Embryonic facial prominence (tissue), 1 donor: ENCODE data around the gene ZDHHC11.
"Not testable (repeated sequence)": the region's sequence is repeated elsewhere in the genome, so short reads cannot be mapped to it uniquely, and the experiment has no call there.

Experiments
- DNase-seq: peaks from one replicate; pipeline ENCODE4 v3.0.0-alpha.2; 2016; ENCODE audit errors: extremely low spot score

The ZDHHC11 gene

DNA sequence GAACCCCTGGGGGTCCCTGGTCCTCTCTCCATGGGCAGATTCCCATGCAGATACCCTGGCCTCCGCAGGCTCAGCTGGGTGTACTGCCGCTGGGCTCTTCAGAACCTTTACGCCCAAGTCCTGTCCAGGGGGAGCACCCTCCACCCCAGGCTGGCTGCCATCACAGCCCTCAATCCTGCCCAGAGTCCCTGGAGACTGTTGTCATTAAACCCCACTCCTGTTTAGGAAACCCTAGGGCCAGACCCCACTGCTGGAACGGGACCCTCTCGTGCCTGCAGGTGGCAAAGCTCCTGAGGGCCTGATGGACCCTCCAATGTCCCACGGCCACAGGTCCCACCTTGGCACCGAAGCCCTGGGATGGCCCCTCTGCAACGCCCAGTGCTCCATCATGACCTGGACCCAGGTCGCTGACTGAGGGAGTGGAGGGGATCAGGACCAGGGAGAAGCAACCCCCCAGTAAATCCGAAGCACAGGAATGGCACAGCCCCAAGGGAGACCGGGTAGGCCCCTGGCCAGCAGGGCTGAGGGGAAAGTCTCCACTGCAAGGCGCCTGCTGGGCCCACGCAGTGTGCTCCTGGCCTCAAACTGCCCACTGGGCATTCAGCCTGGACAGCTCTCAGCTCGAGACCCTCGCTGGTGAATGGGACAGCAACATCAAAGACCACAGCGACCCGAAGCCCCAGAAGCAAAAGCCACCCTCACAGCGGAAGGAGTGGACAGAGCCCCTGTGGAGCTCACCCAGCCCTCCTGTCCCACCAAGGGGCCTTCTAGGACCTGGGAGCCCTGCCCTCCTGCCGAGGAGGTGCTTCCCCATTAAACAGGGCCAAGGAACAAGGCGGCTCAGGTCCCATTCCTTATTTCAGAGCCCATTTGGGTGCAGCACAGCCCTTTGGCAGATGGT, 74.6 kb downstream of the ZDHHC11 start:
- DNase-seq, result no peak

DNA sequence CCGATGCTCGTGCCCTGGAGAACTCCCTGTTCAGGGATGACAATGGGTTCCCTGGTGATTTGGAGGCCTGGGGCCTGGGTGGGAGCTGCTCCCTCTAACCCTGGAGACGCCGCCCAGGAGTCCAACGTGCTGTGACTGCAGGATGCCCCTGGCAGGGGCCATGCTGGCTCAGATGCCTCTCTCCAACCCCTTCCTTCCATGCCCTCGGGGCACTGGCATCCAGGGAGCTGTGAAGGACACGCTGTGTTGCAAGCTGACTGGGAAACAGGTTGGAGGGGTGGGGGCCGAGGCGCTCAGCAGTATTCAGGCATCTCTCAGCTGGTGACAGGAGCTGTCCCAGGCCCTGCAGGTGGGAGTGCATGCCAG, 75.2 kb downstream of the ZDHHC11 start:
- not testable (repeated sequence) for DNase-seq

DNA sequence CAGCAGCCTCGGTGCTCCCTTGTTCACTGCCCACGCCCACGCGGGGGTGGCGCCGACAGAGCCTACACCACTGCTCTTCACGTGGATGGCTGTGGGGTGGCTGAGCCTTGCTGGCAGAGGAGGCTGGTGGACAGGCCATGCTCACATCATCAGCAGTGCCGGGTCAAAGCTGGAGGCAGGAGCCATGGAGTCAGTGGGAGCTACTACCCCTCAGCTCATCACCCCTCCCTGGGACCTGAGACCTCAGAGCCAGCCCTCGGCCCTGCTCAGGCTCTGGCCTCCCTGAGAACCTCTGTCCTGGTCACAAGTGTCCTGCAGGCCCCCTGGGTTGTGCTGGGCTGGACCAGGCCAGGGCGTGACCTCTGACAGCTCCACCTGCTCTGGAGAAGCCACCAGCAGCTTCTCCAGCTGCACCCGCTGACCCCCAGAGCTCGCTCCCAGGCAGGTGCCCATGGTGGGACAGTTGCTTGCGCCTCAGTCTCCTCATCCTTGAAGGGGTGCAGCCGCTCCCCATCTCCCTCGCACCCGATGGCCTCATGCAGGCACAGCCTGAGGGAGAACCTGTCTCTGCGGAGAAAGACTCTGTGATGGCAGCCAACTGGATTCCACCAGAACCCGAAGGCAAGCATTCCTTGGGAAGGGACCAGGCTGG, 75.8 kb downstream of the ZDHHC11 start:
- not testable (repeated sequence) for DNase-seq

- DNase-seq, result not testable (repeated sequence)
These were observed 76.5 kb downstream of the ZDHHC11 start for GRCh38 chr5:774304-774703.

GRCh38 chr5:773517-774264, 77.1 kb downstream of the ZDHHC11 start:
- DNase-seq, result no peak

DNA sequence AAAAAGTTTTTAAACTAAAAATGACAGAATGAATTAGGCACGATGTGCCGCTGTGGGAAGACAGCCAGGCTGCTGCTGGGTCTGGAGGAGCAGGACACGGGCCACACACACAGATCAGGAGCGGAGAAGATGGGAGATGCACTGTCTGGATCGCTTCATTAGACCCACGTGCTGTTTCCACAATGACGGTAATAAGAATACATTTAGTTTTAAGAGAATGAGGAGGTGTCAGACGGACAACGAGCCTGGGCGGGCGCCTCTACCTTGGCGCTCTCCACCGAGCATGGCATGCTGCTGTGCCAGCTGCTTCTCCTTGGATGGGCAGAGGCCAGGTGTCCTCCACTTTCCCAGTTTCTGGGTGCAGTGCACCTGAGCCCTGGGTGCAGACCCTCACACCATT, 77.9 kb downstream of the ZDHHC11 start:
- not testable (repeated sequence) for DNase-seq

DNA sequence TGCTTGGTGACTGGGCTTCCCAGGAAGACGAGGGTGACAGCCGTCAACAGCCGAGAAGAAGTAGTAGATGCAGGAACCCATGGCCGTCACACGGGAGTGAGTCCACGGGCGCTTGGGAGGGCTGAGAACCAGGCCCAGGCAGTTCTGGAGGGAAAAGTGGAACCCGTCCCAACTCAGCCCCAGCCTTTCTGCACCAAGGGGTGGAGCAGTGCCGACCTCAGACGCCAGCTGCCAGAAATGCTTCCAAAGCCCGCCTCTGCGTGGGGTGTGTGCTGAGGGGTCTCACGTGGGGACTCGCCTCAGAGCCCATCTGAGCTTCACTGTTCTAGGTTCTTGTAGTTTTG, 78.3 kb downstream of the ZDHHC11 start:
- DNase-seq, result not testable (repeated sequence)

- DNase-seq, result not testable (repeated sequence)
These were observed 78.8 kb downstream of the ZDHHC11 start for GRCh38 chr5:771841-772546.

DNA sequence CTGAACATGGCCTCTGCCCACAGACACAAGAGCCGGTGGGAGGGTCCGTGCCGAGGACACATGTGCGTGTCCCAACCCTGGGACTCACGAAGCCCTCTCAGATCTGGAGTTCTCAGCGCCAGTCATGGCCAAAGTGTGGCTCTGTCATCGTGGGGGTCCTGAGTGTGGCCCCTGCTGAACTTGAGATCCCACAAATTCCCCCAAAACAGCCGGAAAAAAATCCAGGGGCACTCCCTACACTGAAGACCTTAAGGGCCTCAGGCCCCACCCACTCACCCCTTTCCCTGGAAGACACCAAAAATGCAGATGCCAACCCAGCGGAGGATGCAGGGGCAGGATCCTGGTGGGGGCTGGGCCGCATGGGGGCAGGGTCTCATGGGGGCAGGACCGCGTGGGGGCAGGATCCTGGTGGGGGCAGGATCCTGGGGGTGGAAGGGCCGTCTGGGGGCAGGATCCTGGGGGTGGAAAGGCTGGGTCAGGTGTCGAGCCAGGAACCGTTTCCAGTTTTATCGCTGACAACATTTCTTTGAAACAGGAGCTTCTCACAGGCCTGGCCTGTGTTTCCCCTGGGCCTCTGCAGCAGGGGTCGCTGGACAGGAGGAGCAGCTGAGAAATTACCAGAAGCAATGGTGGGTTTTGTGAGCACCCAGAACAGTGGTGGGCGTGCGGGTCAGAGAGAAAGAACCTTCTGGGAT, 79.6 kb downstream of the ZDHHC11 start:
- not testable (repeated sequence) for DNase-seq

- not testable (repeated sequence) for DNase-seq
These were observed 80.2 kb downstream of the ZDHHC11 start for GRCh38 chr5:770585-770984.

- DNase-seq, result not testable (repeated sequence)
These were observed 81.2 kb downstream of the ZDHHC11 start for GRCh38 chr5:769485-770145.

DNA sequence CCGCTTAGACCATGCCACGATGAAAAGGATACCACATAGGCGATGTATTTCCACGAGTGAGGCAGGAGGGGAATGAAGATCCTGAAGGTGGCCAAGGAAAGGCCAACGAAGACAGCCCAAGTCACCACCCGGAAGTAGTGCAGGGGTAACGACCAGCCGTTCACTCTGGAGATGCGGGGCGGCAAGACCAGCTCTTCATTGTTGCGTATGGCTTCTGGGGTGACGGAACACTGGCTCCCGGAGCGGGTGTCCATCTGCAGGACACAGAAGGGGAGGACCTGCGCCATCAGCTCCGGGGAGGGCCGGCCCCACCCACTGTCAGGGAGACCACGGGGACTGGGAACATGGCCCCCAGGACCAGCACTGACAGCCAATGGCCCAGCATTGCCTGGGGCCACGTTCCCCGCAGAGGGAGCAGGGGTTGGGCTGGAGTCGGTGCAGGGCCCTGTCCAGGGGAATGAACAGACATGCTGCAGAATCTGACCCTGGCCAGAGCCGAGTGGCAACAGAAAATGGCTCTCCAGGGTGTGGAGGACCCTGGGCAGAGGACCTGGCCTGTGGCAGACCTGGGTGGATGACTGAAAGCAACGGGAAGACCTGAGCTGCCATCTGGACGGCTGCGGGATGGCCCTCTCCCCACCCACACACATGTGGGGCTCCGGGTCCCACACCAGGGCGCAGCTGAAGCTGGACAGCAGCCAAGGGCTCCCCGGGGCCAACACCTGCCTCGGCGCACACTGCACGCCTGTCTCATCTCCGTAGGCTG, 83.9 kb downstream of the ZDHHC11 start:
- DNase-seq, result no peak

DNA sequence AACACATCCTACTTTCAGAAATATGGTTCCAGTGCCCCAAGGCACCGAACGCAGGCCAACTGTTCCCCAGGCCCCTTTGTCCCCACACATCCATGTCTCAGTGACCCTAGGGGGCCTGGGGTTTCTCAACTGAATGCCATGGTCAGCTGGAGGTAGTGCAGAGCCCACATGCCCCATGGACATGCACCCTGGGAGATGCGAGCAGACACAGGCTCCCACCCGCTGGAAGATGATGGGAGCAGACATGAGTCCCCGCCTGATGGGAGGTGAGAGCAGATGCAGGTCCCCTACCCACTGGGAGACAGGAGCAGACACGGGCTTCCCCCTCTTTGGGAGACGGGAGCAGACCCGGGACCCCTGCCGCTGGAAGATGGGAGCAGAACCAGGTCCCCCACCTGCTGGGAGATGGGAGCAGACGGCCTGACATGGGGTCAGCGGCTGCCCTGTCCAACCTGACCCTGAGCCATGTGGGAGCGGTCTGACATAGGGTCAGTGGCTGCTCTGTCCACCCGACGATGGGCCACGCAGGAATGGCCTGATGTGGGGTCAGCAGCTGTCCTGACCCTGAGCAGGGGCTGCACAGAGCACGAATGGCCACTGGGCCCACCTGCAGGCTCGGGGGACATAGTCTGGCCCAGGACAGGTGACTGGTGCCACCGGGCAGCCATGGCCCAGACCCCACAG, 84.7 kb downstream of the ZDHHC11 start:
- DNase-seq, result no peak

- no peak for DNase-seq
These were observed 86.6 kb downstream of the ZDHHC11 start for GRCh38 chr5:763998-764781.

DNA sequence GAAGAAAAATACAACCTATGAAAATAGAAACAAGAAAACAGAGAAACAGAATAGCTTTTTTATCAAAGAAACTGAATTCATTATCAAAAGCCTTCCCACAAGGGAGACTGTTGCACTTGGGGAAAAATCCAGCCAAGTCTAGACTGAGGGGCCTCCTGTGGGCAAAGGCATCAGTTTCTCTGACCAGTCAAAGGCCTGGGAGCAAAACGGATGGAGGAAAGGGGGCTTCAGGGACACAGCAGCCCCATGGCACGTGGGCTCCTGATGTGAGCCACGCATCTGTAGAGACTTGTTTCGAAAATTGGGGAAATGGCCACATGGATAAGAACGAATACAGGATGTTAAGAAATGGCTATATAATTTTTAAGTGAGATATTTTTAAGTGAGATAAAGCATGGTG, 87.4 kb downstream of the ZDHHC11 start:
- DNase-seq, result no peak

DNA sequence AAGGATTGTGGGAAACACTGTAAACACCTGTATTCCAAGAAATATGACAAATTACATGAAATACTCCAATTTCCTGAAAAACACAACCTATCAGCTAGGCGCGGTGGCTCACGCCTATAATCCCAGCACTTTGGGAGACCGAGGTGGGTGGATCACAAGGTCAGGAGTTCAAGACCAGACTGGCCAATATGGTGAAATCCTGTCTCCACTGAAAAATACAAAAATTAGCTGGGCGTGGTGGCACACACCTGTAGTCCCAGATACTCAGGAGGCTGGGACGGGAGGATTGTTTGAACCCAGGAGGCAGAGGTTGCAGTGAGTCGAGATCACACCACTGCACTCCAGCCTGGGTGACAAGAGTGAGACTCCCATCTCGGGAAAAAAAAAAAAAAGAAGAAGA, 87.8 kb downstream of the ZDHHC11 start:
- not testable (repeated sequence) for DNase-seq

DNA sequence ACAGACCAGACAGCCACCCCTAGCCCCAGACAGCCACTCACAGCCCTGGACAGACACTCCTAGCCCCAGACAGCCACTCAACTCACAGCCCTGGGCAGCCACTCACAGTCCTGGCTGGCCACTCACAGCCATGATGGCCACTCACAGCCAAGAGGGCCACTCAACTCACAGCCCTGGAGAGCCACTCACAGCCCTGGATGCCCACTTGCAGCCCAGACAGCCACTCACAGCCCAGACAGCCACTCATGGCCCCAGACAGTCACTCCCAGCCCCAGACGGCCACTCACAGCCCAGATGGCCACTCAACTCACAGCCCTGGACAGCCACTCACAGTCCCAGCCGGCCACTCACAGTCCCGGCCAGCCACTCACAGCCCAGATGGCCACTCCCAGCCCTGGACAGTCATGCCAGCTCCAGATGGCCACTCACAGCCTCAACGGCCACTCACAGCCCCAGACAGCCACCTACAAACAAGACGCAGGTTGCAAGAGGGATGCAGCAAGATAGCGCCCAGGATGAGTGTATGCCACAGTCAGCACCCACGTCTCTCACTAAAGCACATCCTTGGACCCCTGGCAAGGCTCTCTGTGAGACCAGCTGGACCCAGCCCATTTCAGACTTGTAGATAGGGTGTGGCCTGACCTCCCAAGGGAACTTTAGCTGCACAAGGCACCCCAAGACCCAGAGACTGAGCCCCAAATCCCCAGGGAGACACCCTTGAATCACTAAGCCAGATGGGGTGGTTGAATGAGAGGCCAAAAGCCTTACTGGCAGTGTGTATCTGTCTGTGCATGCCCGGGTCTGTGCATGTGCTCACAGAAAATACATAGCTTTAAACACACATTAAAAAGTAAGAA, 88.7 kb downstream of the ZDHHC11 start:
- no peak for DNase-seq
